Neural crest cell (in vitro differentiated cells): ENCODE data around the gene BTBD10. TPM values are rescaled to one million over a fixed set of nuclear protein-coding genes. Genes with fewer than 3 reads are reported as not detected.

Experiments used
- DNase-seq: peaks from one replicate; pipeline ENCODE4 v3.0.0; 2021; ENCODE audit warnings: low read depth, mixed read lengths, low spot score
- H3K27ac Mint-ChIP-seq: one replicate; pipeline ENCODE4 v1.8.0; 2021; ENCODE audit warnings: mild to moderate bottlenecking, mixed read lengths; ENCODE audit not compliant: unreplicated experiment
- H3K27me3 Mint-ChIP-seq: 2 replicates; pipeline ENCODE4 v1.8.0; 2021; ENCODE audit warnings: low read depth, mild to moderate bottlenecking, mixed read lengths
- H3K36me3 Mint-ChIP-seq: 2 replicates; pipeline ENCODE4 v1.8.0; 2021; ENCODE audit warnings: low read depth, mild to moderate bottlenecking, mixed read lengths
- H3K4me1 Mint-ChIP-seq: 2 replicates; pipeline ENCODE4 v1.8.0; 2021; ENCODE audit warnings: mixed read lengths
- H3K4me3 Mint-ChIP-seq: one replicate; pipeline ENCODE4 v1.8.0; 2021; ENCODE audit warnings: mild to moderate bottlenecking, mixed read lengths
- H3K9me3 Mint-ChIP-seq: 2 replicates; pipeline ENCODE4 v1.8.0; 2021; ENCODE audit warnings: mixed read lengths
- total RNA-seq: library from RNA; stranded (reverse); gene quantifications from 2 replicates; pipeline ENCODE4 v1.2.1, GENCODE V29; 2021
- TF ChIP-seq, protein P1 (sequence below): fragments of 200-600 bp; sonication (generic); conservative IDR thresholded peaks from 2 replicates; pipeline ENCODE4 v1.5.0; 2021; ENCODE audit warnings: antibody characterized with exemption, mild to moderate bottlenecking

BTBD10 gene
- total RNA-seq, 1 donor from 2014 or later = 29.0 TPM

DNA sequence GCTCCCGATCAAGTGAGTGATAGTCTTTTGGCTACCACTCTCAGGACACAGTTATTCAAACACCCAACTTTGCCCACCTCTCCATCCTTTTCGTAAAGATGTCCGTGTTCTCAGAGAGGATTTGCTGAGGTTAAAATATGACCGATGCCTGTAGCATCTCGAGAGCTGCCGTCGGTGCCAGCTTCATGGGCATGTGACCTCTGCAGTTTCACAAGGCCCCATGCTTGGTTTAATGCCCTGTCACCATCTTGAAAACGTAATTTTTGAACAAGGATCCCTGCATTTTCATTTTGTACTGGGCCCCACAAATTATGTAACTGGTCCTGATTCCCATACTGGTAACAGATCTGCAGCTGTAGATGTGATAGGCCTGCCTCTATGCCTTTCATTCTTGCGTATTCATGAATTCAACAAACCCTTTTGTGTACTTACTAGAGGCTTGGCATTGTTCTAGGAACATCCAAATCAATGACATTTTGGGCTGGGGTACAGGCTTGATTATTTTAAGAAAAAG lies 100.4 kb downstream of the BTBD10 start:
- TF ChIP-seq, protein P1, sequence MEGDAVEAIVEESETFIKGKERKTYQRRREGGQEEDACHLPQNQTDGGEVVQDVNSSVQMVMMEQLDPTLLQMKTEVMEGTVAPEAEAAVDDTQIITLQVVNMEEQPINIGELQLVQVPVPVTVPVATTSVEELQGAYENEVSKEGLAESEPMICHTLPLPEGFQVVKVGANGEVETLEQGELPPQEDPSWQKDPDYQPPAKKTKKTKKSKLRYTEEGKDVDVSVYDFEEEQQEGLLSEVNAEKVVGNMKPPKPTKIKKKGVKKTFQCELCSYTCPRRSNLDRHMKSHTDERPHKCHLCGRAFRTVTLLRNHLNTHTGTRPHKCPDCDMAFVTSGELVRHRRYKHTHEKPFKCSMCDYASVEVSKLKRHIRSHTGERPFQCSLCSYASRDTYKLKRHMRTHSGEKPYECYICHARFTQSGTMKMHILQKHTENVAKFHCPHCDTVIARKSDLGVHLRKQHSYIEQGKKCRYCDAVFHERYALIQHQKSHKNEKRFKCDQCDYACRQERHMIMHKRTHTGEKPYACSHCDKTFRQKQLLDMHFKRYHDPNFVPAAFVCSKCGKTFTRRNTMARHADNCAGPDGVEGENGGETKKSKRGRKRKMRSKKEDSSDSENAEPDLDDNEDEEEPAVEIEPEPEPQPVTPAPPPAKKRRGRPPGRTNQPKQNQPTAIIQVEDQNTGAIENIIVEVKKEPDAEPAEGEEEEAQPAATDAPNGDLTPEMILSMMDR = no peak
- DNase-seq = no peak
- no peaks in the 10 kb centered on the region for H3K27me3 Mint-ChIP-seq
- no peak overlapping the region for H3K4me3 Mint-ChIP-seq
- H3K4me1 Mint-ChIP-seq = peaks cover 28% of the 10 kb centered on the region
- no peak overlapping the region for H3K27ac Mint-ChIP-seq
- peaks cover 6% of the 10 kb centered on the region for H3K36me3 Mint-ChIP-seq
- no peaks in the 10 kb centered on the region for H3K9me3 Mint-ChIP-seq

DNA sequence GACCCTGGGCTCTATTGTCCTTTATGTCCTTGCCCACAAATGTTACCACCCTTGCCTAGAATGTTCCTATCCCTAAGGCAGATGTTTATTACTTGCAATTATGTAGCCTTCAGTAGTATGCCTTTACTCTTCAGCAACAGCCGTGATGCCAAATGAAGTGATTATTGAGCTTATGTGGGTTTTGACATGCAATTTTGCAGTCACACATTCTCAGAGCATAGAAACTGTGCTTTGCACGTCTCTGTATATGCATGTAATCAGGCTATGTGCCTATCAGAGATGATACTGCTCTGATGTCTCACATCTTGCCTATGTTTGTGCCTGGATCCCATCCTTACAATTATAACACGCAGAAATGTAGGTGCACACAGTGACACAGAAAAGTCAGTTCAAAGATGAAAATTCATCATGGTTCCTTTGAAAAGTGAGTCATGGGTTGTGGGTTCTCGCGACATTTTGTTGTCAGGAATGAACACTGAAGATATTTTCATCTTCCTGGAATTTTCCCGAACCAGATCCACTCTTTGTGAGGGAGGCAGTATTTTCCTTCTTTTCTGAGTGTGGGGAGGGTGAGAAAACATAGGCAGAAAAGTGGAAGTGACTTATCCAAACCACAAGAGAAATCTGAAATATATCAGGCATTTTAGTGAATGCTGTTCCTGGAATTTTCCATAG lies 104.3 kb downstream of the BTBD10 start:
- Mint-ChIP-seq H3K9me3 (no peaks in the 10 kb centered on the region), H3K4me1 (peaks cover 28% of the 10 kb centered on the region), H3K27ac (no peak overlapping the region), H3K36me3 (peaks cover 6% of the 10 kb centered on the region), H3K27me3 (no peaks in the 10 kb centered on the region), H3K4me3 (no peak overlapping the region)
- TF ChIP-seq, protein P1 = no peak
- no peak for DNase-seq

DNA sequence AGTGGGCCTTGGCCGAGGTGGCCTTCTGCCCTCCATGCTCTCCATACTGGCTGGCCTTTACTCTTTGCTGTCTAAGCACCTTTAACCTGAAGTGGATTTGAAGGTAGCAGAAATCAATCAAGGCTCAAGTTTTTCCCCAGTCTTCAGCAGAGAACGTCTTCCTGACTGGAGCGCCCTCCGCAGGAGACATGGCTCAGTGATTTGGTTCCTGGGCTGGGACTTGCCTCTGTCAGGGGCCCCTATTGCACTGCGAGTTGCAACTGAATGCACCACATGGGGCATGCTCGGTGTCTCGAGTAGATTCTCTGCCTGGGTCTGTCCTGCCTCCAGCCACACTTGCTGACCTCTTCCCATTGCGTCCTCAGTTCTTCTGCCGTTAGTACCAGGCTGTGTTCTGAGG lies 105.8 kb downstream of the BTBD10 start:
- Mint-ChIP-seq H3K27ac (no peak overlapping the region), H3K27me3 (no peaks in the 10 kb centered on the region), H3K36me3 (peaks cover 6% of the 10 kb centered on the region), H3K4me1 (peaks cover 28% of the 10 kb centered on the region), H3K9me3 (no peaks in the 10 kb centered on the region), H3K4me3 (no peak overlapping the region)
- TF ChIP-seq, protein P1 = no peak
- no peak for DNase-seq

DNA sequence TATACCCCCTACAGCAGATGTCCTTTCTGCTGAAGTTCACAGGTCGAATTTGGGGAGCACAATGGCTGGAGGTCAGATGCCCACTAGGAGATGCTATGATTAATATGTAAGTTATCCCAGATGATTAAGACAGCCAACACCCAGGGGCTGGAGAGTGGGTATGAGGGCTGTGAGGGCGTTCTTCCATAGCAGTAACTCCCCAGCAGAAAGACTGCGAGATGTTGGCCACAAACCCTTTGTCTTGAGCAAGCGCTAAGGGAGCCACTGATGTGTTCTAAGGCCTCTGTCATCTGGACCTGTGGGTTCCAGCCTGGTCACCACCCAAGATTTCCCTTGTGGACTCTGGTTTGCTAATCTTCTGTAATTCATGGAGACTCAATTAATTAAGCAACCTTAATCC lies 107.8 kb downstream of the BTBD10 start:
- Mint-ChIP-seq H3K4me1 (peaks cover 22% of the 10 kb centered on the region), H3K4me3 (no peak overlapping the region), H3K27me3 (no peaks in the 10 kb centered on the region), H3K27ac (no peak overlapping the region), H3K9me3 (no peaks in the 10 kb centered on the region), H3K36me3 (no peaks in the 10 kb centered on the region)
- DNase-seq = no peak
- TF ChIP-seq, protein P1 = no peak

DNA sequence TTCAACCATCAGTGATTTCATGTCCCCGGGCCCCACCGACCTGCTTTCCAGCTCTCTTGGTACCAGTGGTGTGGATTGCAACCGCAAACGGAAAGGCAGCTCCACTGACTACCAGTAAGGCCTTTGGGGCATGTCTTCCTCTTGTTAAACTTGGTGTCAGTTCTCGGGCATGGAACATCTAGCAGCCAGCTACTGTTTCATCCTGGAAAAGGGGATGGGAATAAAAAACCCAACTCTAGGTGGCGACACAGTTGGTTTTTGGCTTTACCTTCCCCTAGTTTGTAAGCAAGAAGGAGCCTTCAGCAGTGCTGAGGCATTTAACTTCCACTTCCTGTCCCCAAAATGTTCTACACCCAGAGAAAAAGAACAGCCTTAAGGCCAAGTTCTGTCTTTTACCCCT lies 108.7 kb downstream of the BTBD10 start:
- no peaks in the 10 kb centered on the region for H3K9me3 Mint-ChIP-seq
- H3K4me3 Mint-ChIP-seq = no peak overlapping the region
- DNase-seq = no peak
- no peaks in the 10 kb centered on the region for H3K27me3 Mint-ChIP-seq
- H3K36me3 Mint-ChIP-seq = no peaks in the 10 kb centered on the region
- no peak overlapping the region for H3K27ac Mint-ChIP-seq
- TF ChIP-seq, protein P1 = peak; percentile 28
- peaks cover 14% of the 10 kb centered on the region for H3K4me1 Mint-ChIP-seq
